Erythroblast (primary cell): ENCODE results near the gene GH1.
A peak's percentile ranks its signal among the peaks of the same experiment; 100 is the strongest.
"Not testable (repeated sequence)": the region's sequence is repeated elsewhere in the genome, so short reads cannot be mapped to it uniquely, and the experiment has no call there.

ENCODE experiments used
- DNase-seq, 2 experiments: peaks; one replicate each; lab custom pipeline; 2025; lab: John Stamatoyannopoulos, UW
- GATA1 ChIP-seq: IDR thresholded peaks from 2 replicates; pipeline ENCODE4 v1.6.1; 2011; ENCODE audit warnings: low read depth, mild to moderate bottlenecking, control low read depth, low read length, moderate library complexity
- POLR2A ChIP-seq: IDR thresholded peaks from 2 replicates; pipeline ENCODE4 v1.6.1; 2011; ENCODE audit warnings: mild to moderate bottlenecking, low read length

The GH1 gene

GRCh38 chr17:63910096-63910495 is 8.5 kb downstream of the GH1 start:
- DNase-seq = no peak
- no peak for TF ChIP-seq POLR2A
- no peak for TF ChIP-seq GATA1

- DNase-seq = not testable (repeated sequence)
These were observed 9.1 kb downstream of the GH1 start for GRCh38 chr17:63909586-63909985.

- DNase-seq = peak in 1 of 2 experiments; percentile 19
These were observed 11.4 kb downstream of the GH1 start for GRCh38 chr17:63907161-63907778.

- DNase-seq = not testable (repeated sequence)
These were observed 13.8 kb downstream of the GH1 start for GRCh38 chr17:63904796-63905195.

- peak in 1 of 2 experiments; percentile 51 for DNase-seq
These were observed 14.8 kb downstream of the GH1 start for GRCh38 chr17:63903787-63904201.

GRCh38 chr17:63901971-63902370 is 16.7 kb downstream of the GH1 start:
- DNase-seq = not testable (repeated sequence)

- not testable (repeated sequence) for DNase-seq
These were observed 19.5 kb downstream of the GH1 start for GRCh38 chr17:63898899-63899798.

- not testable (repeated sequence) for DNase-seq
These were observed 21.9 kb downstream of the GH1 start, which contains the start of gene CSH1 for GRCh38 chr17:63896524-63897354. TSS of gene CSH1 (minus strand) at chr17:63896574. CDS start at chr17:63896511, 63 bp downstream.

GRCh38 chr17:63894821-63895220 is 23.8 kb downstream of the GH1 start:
- not testable (repeated sequence) for DNase-seq

GRCh38 chr17:63894021-63894420 is 24.6 kb downstream of the GH1 start:
- not testable (repeated sequence) for DNase-seq

GRCh38 chr17:63892316-63893037 is 26.2 kb downstream of the GH1 start:
- peak in 1 of 2 experiments; percentile 41 for DNase-seq

GRCh38 chr17:63889026-63889848 is 29.4 kb downstream of the GH1 start:
- peak in 1 of 2 experiments; percentile 59 for DNase-seq

GRCh38 chr17:63885119-63885518 is 33.5 kb downstream of the GH1 start:
- DNase-seq = not testable (repeated sequence)

GRCh38 chr17:63882626-63883126 is 36.0 kb downstream of the GH1 start:
- not testable (repeated sequence) for DNase-seq
